ENCODE data around the gene IDH3A.

Gene IDH3A

GRCh38 chr15:78179286-78179840 lies 30.2 kb downstream of the IDH3A start:
- H3K27me3 ChIP-seq (ENCODE audit: control insufficient read depth, low read length) = peaks cover 7% of the 10 kb centered on the region
- no peaks in the 10 kb centered on the region for H4K20me1 ChIP-seq (ENCODE audit: control insufficient read depth, insufficient read depth, low read depth, low read length)
- no peaks in the 10 kb centered on the region for H3F3A ChIP-seq (ENCODE audit: control insufficient read depth, insufficient read depth)
- no peaks in the 10 kb centered on the region for H3K79me2 ChIP-seq (ENCODE audit: control insufficient read depth, low read length)
- H3K4me2 ChIP-seq (ENCODE audit: low read length) = no peak overlapping the region
- peaks cover 6% of the 10 kb centered on the region for H3K4me1 ChIP-seq (ENCODE audit: control insufficient read depth, low read length)
- TF ChIP-seq, protein P1, sequence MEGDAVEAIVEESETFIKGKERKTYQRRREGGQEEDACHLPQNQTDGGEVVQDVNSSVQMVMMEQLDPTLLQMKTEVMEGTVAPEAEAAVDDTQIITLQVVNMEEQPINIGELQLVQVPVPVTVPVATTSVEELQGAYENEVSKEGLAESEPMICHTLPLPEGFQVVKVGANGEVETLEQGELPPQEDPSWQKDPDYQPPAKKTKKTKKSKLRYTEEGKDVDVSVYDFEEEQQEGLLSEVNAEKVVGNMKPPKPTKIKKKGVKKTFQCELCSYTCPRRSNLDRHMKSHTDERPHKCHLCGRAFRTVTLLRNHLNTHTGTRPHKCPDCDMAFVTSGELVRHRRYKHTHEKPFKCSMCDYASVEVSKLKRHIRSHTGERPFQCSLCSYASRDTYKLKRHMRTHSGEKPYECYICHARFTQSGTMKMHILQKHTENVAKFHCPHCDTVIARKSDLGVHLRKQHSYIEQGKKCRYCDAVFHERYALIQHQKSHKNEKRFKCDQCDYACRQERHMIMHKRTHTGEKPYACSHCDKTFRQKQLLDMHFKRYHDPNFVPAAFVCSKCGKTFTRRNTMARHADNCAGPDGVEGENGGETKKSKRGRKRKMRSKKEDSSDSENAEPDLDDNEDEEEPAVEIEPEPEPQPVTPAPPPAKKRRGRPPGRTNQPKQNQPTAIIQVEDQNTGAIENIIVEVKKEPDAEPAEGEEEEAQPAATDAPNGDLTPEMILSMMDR (IDR thresholded peaks at IDR 0.05; ENCODE audit: low read depth, low read length, poor library complexity, severe bottlenecking) = no peak
- TF ChIP-seq EZH2phosphoT487 (IDR thresholded peaks at IDR 0.05; ENCODE audit: borderline replicate concordance, low read length) = no peak
- no peaks in the 10 kb centered on the region for H3K9me3 ChIP-seq (ENCODE audit: control insufficient read depth, insufficient read depth, low read length)
- no peaks in the 10 kb centered on the region for H3K9me2 ChIP-seq (replicated peaks; ENCODE audit: control insufficient read depth, low read length)
- H3K36me3 ChIP-seq (ENCODE audit: control insufficient read depth, low read length) = no peaks in the 10 kb centered on the region
- H3K27ac ChIP-seq (ENCODE audit: low read depth, low read length) = no peak overlapping the region
- H3K4me3 ChIP-seq (ENCODE audit: low read length) = no peak overlapping the region

DNA sequence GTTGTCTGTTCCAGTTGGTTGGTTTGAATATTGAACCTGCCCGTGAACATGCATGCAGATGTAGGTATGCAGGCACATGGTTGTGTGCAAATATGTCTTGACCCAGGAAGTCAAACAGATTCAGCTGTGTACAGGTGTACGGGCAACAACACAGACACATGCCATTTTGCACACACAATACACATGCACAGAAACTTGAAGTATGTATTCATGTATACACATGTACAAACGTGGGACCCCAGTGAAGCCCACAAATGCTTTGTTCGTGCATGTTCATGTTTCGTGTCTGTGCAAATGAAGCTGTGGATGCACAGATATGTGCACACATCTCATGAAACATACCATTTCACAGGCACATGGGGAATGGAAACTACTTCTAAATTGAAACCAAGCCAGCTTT lies 30.7 kb downstream of the IDH3A start:
- Histone ChIP-seq H3F3A (ENCODE audit: control insufficient read depth, insufficient read depth) (no peaks in the 10 kb centered on the region), H3K27me3 (ENCODE audit: control insufficient read depth, low read length) (peaks cover 7% of the 10 kb centered on the region), H4K20me1 (ENCODE audit: control insufficient read depth, insufficient read depth, low read depth, low read length) (no peaks in the 10 kb centered on the region), H3K4me1 (ENCODE audit: control insufficient read depth, low read length) (peaks cover under 1% of the 10 kb centered on the region), H3K4me3 (ENCODE audit: low read length) (no peak overlapping the region), H3K4me2 (ENCODE audit: low read length) (no peak overlapping the region), H3K9me3 (ENCODE audit: control insufficient read depth, insufficient read depth, low read length) (no peaks in the 10 kb centered on the region), H3K9me2 (replicated peaks; ENCODE audit: control insufficient read depth, low read length) (no peaks in the 10 kb centered on the region), H3K27ac (ENCODE audit: low read depth, low read length) (no peak overlapping the region), H3K36me3 (ENCODE audit: control insufficient read depth, low read length) (no peaks in the 10 kb centered on the region), H3K79me2 (ENCODE audit: control insufficient read depth, low read length) (no peaks in the 10 kb centered on the region)
- no peak for TF ChIP-seq EZH2phosphoT487 (IDR thresholded peaks at IDR 0.05; ENCODE audit: borderline replicate concordance, low read length)
- TF ChIP-seq, protein P1 (IDR thresholded peaks at IDR 0.05; ENCODE audit: low read depth, low read length, poor library complexity, severe bottlenecking) = no peak

DNA sequence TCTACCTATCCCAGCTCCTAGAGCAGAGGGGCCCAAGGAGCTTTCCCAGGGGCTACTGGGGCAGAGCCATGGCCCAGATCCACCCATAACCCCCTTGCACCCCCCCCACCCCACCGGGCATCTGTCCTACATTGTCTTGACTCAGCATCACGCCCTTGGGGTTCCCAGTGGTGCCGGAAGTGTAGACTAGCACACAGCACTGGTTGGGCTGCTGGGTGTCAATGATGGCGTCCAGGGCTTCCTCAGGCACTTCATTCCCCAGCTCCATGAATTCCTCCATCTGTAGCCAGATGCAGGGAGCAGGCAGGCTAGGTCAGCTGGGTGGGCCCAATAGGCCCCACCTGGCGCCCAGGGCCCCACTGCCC lies 33.2 kb downstream of the IDH3A start:
- TF ChIP-seq, protein P1 (IDR thresholded peaks at IDR 0.05; ENCODE audit: low read depth, low read length, poor library complexity, severe bottlenecking) = no peak
- TF ChIP-seq EZH2phosphoT487 (IDR thresholded peaks at IDR 0.05; ENCODE audit: borderline replicate concordance, low read length) = no peak
- H3K36me3 ChIP-seq (ENCODE audit: control insufficient read depth, low read length) = no peaks in the 10 kb centered on the region
- H3F3A ChIP-seq (ENCODE audit: control insufficient read depth, insufficient read depth) = no peaks in the 10 kb centered on the region
- H3K4me1 ChIP-seq (ENCODE audit: control insufficient read depth, low read length) = no peaks in the 10 kb centered on the region
- H3K27me3 ChIP-seq (ENCODE audit: control insufficient read depth, low read length) = peaks cover 5% of the 10 kb centered on the region
- no peak overlapping the region for H3K4me2 ChIP-seq (ENCODE audit: low read length)
- H3K4me3 ChIP-seq (ENCODE audit: low read length) = no peak overlapping the region
- H3K9me2 ChIP-seq (replicated peaks; ENCODE audit: control insufficient read depth, low read length) = no peaks in the 10 kb centered on the region
- no peaks in the 10 kb centered on the region for H3K79me2 ChIP-seq (ENCODE audit: control insufficient read depth, low read length)
- no peaks in the 10 kb centered on the region for H3K9me3 ChIP-seq (ENCODE audit: control insufficient read depth, insufficient read depth, low read length)
- no peaks in the 10 kb centered on the region for H4K20me1 ChIP-seq (ENCODE audit: control insufficient read depth, insufficient read depth, low read depth, low read length)
- H3K27ac ChIP-seq (ENCODE audit: low read depth, low read length) = no peak overlapping the region
